NCI-H2107 treated with DMSO at 0.1 percent for 48 hours (cell line): ENCODE measurements around the gene P2RY6.

Experiments
- DNase-seq: peaks from one replicate; lab custom pipeline; 2025; ENCODE audit not compliant: unreplicated experiment; lab: John Stamatoyannopoulos, UW

P2RY6 gene

DNA sequence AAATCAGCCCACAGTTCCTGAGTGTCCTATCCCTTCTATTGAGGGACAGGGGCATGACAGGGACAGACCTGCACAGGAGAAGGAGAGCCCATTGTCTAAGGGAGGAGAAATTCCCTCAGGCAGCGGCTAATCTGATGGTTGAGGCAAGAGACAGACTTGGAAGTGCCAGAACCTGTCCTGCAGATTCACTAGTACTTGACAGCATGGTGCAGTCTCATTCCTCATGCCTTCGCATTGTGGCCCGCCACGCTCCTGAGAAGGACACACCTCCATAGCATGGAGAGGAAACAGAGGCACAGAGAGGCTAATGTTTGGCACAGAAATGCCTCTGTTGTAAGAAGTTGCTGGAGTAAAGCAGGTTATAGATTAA lies 3.2 kb downstream of the P2RY6 start:
- no peak for DNase-seq

DNA sequence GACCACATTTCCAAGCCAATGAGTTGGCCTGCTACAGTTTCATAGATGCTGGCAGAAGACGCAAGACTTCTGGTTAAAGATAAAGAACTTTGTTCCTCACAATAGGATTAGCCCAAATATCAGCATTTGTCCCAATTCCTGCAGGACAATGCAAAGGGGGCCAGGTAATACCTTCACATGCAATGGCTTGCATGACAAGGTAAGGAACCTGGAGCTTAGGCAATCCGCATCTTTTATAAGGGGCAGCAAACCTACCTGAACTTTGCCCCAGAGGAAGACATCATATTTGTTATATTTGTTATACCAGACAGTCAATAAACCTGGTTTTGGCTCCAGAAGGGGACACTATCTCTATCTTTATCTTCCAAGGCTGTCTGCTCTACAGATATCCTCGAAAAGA lies 5.3 kb downstream of the P2RY6 start:
- DNase-seq, result no peak

DNA sequence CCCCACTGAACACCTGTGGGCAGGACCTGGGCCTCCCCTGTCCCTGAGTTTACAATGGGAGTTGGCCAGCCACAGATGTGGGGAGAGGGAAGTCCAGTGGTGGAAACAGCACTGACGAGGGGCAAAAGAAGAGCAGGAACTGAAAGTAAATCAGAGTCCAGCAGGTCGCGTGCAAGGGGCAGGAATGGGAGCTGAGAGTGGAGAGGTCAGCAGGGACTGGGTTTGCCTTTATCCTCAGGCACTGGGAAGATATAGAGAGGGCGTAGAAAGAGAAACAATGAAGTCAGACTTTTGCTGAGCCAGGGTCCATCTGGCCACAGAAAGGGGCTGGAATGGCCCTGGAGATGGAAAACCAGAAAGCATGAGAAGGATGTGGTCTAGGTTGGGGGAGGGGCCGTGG lies 8.5 kb downstream of the P2RY6 start:
- DNase-seq, result no peak

DNA sequence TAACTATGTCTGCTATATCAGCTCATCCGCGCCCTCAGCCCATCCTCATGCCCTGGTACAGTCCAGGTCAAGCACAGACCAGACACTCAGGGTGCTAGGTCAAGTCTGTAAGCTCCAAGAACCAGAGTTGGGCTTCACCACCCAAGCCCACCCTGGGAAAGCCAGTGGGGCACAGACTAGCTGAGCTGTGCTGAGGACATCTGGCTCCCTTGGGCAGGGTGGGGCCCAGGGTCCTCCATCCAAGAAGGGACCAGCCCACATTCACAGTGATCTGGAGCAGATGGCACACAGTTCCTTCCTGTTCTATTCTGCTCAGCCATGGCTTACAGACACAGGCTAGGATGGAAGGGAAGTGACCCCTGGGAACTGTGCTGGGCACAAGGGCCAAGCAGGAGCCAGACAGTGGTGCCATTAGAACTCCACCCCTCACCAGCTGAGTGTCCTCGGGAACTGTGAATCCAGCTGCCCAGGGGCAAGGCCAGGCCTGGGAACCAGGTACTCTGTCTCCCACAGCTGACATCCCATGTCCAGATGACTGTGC lies 9.1 kb downstream of the P2RY6 start:
- DNase-seq, result no peak

DNA sequence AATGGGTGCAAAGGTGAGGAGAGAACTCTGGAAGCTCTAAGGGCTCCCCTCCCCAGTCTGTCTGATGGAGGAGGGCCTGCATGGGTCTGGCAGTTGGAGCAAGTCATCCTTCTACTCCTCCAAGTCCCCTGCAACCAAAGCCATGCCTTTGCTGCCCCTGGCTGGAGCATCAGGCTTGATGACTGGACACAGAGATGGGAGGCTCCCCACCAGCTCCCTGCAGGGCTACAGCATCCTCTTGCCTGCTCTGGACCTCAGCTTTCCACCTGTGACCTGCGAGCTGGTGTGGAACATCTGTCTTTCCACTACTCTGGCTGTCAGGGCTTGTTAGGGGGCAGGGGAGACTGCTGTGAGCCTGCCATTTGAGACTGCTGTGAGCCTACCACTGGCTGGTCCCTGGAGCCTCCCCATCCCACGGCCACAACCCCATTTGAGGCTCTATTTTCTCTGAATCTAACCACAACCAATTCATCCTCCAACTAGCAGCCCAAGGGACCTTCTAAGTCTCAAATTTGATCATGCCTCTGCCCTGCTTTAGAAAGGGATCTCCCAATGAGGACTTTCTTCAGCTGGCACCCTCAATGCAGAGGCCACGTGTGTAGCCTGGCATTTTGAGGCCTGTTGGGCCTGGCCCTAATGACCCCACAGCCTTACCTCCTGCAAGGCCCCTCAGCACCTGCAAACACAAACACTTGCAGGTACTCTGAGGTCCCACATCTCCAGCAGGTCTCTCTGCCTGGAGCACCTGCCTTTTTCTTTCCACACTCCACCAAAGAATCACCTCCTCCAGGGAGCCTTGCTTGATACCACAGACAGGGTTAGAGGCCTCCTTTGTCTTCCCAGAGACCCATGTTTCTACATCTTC lies 9.9 kb downstream of the P2RY6 start:
- DNase-seq, result no peak

DNA sequence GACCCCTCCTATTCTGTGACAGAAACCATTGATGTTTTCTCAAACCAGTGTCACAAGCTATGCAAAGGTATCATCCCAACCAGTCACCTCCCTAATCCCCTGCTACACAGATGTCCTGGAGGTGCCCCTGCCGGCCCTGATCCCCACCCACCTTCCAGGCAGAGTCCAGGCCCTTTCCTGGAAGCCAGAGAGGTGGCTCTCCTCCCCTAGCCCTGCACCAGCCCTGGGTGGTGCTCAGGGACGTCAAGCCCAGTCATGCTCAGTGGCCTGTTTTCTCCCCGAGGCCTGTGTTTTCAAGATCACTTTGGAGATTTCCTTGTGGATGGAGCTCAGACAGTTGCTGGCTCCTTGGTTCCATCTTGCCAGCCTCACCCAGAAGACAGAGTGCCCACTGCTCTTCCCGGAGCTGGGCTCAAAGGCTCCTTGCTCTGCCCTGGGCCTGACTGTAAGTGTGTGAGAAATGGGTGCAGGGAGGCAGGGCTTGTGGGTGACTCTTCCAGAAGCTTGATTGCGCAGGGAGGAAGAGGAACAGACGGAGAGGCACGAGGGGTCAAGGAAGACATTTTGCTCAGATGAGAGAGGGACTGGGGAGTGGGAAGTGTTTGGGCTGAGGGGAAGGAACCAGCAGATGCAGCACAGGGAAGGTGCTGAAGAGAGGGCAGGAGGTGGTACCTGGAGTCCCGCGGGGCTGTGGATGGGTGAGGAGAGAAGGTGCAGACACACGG lies 11.3 kb downstream of the P2RY6 start:
- no peak for DNase-seq

DNA sequence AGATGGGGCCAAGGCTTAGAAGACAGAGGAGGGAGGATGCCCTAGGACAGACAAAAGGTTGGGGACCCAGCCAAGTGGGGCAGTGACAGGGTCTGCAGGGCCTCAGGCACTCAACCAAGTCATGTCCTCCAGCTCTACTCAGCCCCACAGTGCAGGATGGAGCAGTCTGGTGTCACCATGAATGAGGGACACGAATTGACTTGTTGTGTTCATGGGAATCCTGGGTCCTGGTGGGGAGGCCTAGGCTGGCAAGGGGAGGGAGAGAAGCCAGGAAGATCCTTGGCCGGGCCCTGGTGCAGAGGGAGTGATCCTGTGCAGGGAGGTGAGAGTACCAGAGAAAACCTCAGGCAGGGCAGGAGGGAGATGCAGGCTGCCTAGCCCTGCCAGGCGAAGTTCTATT lies 12.0 kb downstream of the P2RY6 start:
- DNase-seq, result no peak

DNA sequence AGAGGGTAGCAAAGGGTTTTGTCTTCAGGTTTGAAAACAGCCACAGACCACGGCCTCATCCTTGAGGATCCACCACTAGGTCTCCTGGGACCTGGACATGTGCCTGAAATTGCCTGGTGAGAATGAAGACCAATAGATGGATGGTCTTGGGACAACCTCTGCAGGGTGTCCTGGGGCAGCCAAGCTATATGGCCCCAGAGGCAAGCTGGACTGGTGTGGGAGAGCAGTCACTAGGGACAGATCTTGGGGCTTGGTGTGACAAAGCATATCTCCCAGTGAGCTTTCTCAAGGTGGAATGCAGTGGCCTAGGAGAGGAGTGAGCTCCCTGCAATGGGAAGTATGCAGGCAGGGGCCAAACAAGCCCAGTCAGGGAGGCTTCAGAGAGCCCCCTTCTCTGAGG lies 13.6 kb downstream of the P2RY6 start:
- no peak for DNase-seq

DNA sequence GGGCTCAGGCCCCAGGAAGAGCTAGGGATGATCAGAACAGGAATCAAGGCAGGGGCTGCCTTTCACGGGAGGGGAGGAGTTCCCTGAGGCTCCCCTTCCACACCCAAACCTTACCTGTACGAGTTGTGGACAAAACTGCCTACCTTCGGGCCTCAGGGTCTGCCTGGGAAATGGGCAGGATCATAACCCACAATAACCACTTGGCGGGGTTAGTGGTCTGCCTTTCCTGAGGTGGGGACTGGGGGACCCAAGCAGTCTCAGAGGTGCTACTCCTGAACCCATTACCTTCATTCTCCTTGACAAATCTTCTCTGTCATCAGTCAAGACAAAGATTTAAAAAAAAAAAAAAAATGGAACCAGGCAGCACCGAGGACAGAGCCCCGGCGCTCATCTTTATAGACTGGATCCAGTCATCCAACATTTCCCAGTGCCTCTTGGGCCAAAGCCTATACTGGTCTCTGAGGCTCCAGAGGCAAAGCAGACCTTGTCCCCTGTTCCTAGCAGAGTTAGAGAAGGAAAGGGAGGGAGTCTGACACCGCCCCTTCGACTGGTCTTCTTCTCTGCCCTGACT lies 14.2 kb downstream of the P2RY6 start:
- no peak for DNase-seq

DNA sequence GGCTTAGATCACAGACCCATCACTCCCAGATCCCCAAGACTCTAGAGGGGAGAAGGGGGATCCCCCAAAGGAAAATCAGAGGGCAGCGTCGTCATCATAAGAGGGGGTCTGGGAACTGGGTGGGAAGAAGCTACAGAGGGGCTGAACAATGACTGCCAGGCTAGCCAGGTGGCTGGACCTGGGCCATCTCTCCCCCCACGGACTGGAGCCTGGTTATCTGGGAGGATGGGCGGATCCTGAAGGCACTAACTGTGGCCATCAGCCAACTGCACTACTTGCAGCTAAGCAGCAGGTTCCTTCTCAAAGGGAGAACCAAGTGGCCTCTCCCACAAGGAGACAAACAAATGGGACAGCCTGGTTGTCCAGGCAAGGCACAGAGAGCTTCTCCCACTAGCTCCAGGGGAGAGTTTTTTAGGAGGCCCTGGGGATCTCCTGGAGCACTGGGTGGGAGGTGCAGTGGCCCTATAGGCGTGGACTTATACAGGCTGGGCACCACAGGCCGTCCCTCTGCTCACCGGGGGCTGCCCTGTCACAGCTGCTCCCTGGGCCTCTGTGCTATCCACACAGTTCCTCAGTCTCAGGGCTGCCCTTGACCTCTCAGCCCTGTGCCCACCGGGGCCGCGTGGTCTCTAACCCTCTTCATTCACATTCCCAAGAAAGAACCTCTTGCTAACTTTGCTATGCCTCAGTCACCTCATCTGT lies 15.4 kb downstream of the P2RY6 start:
- DNase-seq, result no peak

DNA sequence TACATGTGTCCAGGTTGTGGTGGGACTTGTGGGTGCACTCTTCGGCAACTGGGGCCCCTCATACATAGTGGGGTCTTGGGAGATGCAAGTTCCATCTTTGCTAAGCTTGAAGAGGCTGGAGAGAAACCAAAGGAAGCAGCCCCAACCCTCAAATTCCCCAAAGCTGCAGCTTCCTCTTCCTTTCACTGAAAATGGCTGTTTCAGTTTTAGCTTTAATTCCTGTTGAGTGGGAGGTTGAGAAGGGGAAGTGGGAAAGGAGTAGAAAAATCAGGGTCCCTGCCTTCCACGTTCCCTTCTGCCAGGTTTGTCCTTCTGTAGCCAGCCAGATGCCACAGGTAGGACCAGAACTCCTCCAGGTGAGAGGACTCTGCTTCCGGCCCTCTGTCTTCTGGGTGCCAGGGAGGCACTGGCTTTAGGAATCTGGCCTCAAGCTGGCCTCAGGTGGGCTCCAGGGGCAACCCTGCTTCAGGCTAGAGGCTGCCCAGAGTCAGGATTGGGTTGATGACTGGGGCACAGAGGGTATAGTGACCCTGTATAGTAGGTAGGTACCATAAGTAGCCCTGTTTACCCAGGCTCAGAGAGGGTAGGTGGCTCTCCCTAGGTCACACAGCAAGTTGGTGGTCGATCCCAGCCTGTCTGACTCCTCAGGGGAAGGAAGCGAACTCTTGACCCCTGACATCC lies 16.2 kb downstream of the P2RY6 start:
- no peak for DNase-seq

DNA sequence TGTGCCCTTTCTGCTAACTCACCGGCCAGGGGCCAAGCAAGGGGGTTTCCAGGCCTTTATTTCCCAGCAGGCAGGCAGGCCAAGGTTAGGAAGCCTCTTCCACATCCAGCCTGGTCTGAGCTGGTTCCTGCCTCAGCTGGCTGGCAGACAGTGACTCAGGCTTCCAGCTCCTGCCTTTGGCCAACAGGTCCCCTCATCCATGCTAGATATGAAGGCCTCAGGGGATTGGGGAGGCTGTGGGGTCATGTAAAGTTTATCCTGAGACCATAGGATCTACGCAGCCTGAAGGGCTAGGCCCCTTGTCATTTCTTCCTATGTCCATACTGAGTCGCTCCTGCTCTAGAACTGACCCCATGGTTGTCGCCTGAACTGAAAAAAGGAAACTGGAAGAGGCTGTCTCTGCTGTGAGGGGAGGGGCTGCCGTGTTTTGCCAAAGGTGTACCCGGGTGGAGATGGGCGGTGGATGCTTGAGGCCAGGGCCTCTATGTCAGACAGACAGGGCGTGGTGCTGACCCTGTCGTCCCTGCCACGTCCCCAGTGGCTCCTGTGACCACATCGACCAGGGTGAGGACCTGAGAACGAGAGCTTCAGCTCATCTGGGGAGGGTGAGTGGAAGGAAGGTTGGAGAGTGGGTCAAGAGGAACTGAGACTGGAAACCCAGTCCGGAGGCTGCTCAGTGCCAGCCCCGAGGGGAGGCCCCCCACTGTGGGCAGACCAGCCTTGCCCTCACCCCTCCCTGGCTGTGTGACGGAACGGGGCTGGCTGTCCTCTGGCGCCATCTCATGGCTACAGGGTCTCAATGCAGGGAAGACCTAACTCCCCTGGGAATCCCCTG lies 17.0 kb downstream of the P2RY6 start:
- peak; percentile 41 for DNase-seq

DNA sequence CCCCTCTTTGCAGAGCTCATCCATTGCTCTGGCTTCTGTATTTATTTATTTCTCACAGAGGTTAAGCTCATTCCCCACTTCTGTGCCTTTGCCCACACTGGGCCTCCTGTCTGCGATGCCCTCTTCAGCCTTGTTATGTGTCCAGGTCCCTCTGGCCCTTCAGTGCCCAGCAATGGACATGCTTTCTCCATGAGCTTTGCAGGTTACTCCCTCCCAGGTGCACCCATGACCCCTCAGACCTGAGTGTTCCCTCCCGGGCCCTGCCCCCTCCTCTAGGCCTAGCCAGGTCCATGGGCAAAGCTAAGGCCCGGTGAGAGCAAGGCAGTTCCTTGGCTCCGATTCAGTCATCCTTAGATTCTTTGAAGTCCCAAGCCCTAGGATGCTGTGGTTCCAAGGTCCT lies 18.4 kb downstream of the P2RY6 start:
- DNase-seq, result no peak

DNA sequence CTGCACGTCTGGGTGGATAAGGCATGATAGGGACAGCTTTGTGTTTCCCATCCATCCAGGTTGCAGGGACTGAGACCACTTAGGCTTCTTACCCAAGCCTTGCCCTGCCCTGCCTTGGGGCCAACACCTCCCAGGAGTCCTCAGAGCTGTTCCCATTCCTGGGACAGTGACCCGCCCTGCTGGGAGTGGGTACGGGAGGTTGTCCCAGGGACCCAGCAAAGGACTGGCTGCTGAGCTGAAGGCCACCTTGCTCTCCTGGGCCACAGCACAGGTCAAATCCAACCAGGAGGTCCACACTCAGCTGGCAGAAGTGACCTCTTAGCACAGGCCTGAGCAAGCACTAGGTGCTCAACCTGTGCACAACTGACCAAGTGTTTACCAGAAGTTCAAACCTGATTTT lies 19.1 kb downstream of the P2RY6 start:
- DNase-seq, result no peak

DNA sequence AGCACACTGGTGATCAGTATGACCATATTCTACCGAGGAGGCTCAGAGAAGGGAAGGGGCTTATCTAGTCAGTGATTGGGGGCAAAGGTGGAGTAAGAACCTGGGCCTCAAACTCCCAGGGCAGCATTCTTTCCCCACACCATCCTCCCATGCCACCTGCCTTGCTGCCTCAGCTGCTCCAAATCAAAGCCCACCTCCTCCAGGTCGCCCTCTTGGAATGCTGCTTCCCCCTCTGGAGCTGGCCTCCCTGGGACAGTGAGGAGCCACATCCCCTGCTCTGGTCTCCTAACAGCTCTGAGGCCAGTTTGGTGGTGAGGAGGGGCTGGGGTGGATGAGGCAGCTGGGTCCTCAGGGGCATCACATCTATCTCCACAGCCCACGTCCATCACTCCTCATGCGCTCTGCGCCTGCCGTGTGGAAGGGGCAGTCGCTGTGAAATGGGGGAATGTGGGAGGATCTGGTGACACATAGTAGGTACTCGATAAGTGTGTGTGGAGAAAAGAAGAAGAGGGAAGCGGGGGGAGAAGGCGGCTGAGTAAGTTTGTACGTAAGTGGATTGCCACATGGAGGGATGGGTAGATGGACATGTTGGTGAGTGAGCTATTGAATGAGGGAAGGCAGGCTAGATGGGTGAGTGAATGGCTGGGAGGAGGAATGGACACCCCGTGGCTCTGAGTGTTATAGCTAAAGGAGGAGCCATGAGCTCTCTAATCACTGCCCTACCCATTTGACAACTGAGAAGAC lies 19.8 kb downstream of the P2RY6 start:
- no peak for DNase-seq

DNA sequence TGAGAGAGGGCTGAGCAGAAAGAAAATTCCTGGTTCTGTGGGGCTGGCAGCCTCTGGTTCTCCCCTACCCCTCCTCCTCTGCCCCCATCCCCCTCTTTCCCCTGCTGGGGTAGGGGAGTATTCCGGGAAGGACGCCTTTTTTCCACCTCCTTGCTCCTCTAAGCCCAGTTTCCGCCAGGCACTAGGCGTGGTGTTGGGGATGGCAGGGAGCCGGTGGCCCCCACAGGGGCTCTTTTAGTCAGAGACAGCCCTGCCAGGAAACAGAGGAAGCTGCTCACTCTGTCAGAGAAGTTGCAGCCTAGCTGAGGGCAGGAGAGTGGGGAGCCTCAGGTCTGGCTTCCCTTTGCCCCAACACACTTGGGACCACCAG lies 20.4 kb downstream of the P2RY6 start:
- no peak for DNase-seq

DNA sequence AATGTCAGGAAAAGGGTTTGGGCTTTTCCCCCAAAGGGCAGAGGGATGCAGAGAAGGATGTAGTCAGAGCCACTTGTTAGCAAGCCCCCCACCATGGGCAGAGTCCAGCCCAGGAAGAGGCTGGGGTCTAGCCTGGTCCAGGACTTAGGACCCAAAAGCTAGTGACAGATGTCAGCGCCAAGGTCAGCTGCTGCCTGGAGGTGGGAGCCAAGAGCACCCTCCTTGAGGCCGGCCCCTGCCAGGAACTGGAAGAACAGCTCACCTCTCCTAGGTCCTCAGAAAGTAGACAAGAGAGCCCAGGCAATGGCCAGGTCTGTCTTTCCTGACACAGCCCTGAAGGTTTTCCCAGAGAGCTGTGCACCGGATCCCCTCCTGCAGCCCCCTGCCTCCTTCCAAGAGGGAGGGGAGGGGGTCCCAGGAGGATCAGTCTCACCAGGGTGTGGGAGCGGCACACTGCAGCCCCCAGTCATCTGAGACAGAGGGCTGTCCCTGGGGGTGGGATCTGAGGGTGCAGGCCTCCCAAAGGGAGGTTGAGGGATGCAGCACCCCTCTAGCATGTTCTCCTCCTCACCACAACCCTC lies 21.3 kb downstream of the P2RY6 start:
- DNase-seq, result no peak

DNA sequence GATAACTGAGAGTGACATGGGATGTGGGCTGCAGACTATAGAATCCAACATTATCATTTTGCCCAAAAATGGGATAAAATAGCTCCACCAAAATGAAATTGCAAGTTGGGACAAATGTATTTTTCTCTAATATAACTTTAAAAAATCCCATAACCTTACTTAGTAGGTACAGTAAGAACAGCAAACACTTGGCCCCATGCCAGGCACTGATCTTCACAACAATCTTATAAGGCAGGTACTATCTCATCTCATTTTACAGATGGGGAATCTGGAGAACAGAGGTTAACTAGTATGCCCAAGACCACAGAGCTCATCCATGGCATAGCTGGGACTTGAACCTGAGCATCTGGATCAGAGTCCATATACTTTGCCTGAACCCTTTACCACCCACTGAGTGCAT lies 22.5 kb downstream of the P2RY6 start:
- DNase-seq, result no peak
